Measurements from ENCODE around the gene CACNB2. TPM values are rescaled to one million over a fixed set of nuclear protein-coding genes. Genes with fewer than 3 reads are reported as not detected.
"Not testable (repeated sequence)": the region's sequence is repeated elsewhere in the genome, so short reads cannot be mapped to it uniquely, and the experiment has no call there.

Gene CACNB2
- total RNA-seq, 1 donor from 2014 or later = 0.96 TPM

DNA sequence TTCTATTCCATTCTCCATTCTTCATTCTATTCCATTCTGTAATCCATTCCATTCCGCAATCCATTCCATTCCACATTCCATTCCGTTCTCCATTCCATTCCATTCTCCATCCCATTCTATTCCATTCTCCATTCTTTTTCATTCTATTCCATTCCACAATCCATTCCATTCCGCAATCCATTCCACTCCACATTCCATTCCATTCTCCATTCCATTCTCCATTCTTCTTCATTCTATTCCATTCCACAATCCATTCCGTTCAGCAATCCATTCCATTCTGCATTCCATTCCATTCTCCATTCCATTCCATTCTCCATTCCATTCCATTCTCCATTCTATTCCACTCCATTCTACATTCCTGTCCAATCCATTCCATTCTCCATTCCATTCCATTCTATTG lies 426.0 kb downstream of the CACNB2 start:
- Histone ChIP-seq H3K36me3 (peaks cover 0 to 7% of the 10 kb centered on the region in 2 donors), H3K9me3 (peaks cover 0 to 8% of the 10 kb centered on the region in 2 donors), H3K4me1 (no peaks in the 10 kb centered on the region), H3K27me3 (no peaks in the 10 kb centered on the region), H3K27ac (no peak overlapping the region), H3K4me3 (no peak overlapping the region)
- TF ChIP-seq, protein P1, sequence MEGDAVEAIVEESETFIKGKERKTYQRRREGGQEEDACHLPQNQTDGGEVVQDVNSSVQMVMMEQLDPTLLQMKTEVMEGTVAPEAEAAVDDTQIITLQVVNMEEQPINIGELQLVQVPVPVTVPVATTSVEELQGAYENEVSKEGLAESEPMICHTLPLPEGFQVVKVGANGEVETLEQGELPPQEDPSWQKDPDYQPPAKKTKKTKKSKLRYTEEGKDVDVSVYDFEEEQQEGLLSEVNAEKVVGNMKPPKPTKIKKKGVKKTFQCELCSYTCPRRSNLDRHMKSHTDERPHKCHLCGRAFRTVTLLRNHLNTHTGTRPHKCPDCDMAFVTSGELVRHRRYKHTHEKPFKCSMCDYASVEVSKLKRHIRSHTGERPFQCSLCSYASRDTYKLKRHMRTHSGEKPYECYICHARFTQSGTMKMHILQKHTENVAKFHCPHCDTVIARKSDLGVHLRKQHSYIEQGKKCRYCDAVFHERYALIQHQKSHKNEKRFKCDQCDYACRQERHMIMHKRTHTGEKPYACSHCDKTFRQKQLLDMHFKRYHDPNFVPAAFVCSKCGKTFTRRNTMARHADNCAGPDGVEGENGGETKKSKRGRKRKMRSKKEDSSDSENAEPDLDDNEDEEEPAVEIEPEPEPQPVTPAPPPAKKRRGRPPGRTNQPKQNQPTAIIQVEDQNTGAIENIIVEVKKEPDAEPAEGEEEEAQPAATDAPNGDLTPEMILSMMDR (IDR thresholded peaks at IDR 0.05) = no peak
- no peak for DNase-seq (ENCODE audit: low spot score in 2 of 2)
- intact Hi-C loops (cut with DNase I) = no loop called here

- H3K27me3 ChIP-seq = no peaks in the 10 kb centered on the region
- no peaks in the 10 kb centered on the region for H3K36me3 ChIP-seq
- TF ChIP-seq, protein P1 (IDR thresholded peaks at IDR 0.05) = no peak
- no peaks in the 10 kb centered on the region for H3K4me1 ChIP-seq
- no peak overlapping the region for H3K4me3 ChIP-seq
- no peak for DNase-seq (ENCODE audit: low spot score in 2 of 2)
- no peak overlapping the region for H3K27ac ChIP-seq
- H3K9me3 ChIP-seq = peaks cover 0 to 8% of the 10 kb centered on the region in 2 donors
- intact Hi-C loops (cut with DNase I) = no loop called here
These were observed 427.2 kb downstream of the CACNB2 start for GRCh38 chr10:18567343-18567856.

DNA sequence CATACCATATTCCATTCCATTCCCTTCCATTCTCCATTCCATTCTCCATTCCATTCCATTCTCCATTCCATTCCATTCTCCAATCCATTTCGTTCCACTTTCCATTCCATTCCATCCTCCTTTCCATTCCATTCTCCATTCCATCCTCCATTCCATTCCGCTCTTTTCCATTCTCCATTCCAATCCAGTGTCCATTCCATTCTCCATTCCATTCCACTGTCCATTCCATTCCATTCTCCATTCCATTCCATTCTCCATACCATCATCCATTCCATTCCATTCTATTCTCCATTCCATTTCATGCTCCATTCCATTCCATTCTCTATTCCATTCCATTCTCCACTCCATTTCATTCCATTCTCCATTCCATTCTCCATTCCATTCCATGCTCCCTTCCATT lies 430.2 kb downstream of the CACNB2 start:
- H3K36me3 ChIP-seq; H3K4me1 ChIP-seq; H3K27me3 ChIP-seq; DNase-seq (ENCODE audit: low spot score in 2 of 2); intact Hi-C loops (cut with DNase I); H3K9me3 ChIP-seq; H3K27ac ChIP-seq; H3K4me3 ChIP-seq: not testable (repeated sequence)

GRCh38 chr10:18571076-18571475 lies 430.9 kb downstream of the CACNB2 start:
- intact Hi-C loops (cut with DNase I) = no loop called here
- Histone ChIP-seq H3K36me3 (no peaks in the 10 kb centered on the region), H3K27me3 (no peaks in the 10 kb centered on the region), H3K4me1 (no peaks in the 10 kb centered on the region), H3K4me3 (no peak overlapping the region), H3K9me3 (peaks cover 0 to 5% of the 10 kb centered on the region in 2 donors), H3K27ac (no peak overlapping the region)
- TF ChIP-seq, protein P1 (IDR thresholded peaks at IDR 0.05) = no peak
- no peak for DNase-seq (ENCODE audit: low spot score in 2 of 2)

- no peaks in the 10 kb centered on the region for H3K27me3 ChIP-seq
- TF ChIP-seq, protein P1 (IDR thresholded peaks at IDR 0.05) = no peak
- H3K9me3 ChIP-seq = peaks cover 0 to 5% of the 10 kb centered on the region in 2 donors
- H3K36me3 ChIP-seq = peaks cover 0 to 3% of the 10 kb centered on the region in 2 donors
- no peak overlapping the region for H3K4me3 ChIP-seq
- no peaks in the 10 kb centered on the region for H3K4me1 ChIP-seq
- intact Hi-C loops (cut with DNase I) = no loop called here
- no peak overlapping the region for H3K27ac ChIP-seq
- DNase-seq (ENCODE audit: low spot score in 2 of 2) = no peak
These were observed 431.6 kb downstream of the CACNB2 start for GRCh38 chr10:18571780-18572179.

- H3K27me3 ChIP-seq = no peaks in the 10 kb centered on the region
- DNase-seq (ENCODE audit: low spot score in 2 of 2) = no peak
- peaks cover 0 to 8% of the 10 kb centered on the region in 2 donors for H3K9me3 ChIP-seq
- no peak overlapping the region for H3K27ac ChIP-seq
- H3K36me3 ChIP-seq = peaks cover 0 to 7% of the 10 kb centered on the region in 2 donors
- intact Hi-C loops (cut with DNase I) = no loop called here
- TF ChIP-seq, protein P1 (IDR thresholded peaks at IDR 0.05) = no peak
- no peak overlapping the region for H3K4me3 ChIP-seq
- H3K4me1 ChIP-seq = no peaks in the 10 kb centered on the region
These were observed 432.8 kb downstream of the CACNB2 start for GRCh38 chr10:18572959-18573561.

All from ascending aorta (tissue), 2 donors.